HG03097 (cell line): Measurements from ENCODE around the gene IGFL3.
"Not testable (repeated sequence)": the region's sequence is repeated elsewhere in the genome, so short reads cannot be mapped to it uniquely, and the experiment has no call there.

Source experiments
- ATAC-seq: cut with Tn5 transposase; IDR thresholded peaks from one replicate; pipeline ENCODE4 v1.9.1; 2021; ENCODE audit not compliant: unreplicated experiment, low FRiP score

Gene IGFL3

DNA sequence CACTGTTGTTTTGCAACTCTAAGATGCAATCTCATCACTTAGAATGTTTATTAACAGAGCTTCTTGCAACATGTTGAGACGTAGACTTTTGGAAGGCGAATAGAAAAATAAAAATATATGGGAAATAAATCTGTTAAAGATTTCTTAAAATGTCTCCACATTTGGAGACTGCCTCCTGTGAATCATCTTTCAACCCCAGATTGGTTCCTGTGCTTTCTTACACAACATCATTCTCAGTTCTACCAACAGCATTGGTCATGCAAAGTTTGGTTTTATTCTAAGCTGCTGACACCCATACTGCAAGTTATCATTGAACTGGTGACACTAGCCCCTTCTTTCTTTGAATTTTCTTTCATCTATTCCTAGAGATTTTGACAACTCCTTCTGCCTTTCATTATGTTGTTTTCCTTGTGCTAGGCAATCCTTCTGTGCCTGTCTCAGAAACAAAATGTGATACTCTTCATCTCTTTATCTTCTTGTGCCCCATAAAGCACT, 1.6 kb upstream of the IGFL3 start:
- ATAC-seq = no peak

- ATAC-seq = no peak
Measured at GRCh38 chr19:46125447-46125846, 959 bp upstream of the IGFL3 start.

GRCh38 chr19:46118136-46118535, 6.4 kb downstream of the IGFL3 start:
- ATAC-seq = no peak

DNA sequence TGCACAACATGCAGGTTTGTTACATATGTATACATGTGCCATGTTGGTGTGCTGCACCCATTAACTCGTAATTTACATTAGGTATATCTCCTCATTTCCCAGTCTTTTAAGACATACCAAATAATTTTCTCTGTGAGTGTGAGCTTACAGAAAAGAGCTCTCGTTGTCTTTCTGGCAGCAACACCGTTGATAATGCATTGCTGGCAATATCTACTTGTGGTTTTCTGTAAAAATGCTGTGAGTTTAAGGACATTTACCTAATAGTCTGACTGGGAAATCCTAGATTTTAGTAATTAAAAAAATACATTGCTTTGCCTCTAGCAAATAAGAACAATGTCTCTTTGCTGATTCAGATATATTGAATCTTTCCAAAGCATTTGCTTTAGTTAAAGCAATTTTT, 8.4 kb downstream of the IGFL3 start:
- no peak for ATAC-seq

DNA sequence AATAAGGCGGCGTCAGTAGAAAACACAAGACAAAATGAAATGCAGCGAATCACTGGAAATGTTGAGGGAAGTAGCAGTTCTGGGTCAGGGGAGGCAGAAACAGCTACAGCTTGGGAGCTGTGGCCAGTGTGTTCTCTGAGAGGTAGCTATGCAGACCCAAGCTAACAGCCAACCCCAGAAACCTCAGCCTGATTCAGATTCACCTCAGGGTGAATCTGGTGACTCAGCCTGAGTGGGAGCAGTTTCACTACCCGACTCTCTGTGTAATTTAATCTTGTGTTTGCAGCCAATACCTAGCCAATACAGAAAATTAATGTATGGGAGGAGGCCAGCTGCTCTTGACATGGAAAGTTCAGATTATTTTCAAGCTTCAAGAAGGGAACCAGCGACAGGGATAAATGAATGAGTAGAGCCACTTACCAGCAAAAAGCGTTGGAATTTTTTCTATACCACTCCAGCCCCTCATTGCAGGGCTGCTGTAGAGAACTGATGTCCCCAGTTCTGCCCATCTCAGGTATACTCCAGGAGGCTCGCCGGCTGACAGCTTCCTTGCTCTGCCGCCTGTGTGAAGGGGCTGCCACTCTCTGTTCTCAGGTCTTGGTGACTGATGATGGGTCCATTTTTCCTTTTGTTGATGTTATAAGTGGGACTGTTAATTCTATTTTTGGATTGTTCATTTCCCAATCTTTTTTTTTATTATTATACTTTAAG, 8.9 kb downstream of the IGFL3 start:
- ATAC-seq = no peak

GRCh38 chr19:46113726-46114125, 10.8 kb downstream of the IGFL3 start:
- no peak for ATAC-seq

DNA sequence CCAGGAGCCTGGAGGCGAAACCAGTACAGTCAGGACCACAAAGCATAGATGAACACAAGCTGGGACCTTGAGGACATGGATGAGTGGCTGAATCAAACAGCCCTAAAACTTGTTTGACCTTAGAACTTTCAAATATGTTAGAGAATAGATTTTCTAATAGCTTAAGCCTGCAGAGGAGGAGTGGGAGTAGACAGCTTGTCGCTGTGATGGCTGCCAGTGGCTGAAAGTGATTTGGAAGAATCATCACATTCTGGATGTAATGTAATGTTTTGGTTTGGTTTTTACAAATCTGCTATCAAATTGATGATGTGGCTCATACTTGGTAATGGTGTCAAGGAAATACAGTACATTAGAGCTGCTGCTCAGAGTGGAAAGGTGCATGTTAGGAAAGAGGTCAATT, 12.0 kb downstream of the IGFL3 start:
- ATAC-seq = no peak

GRCh38 chr19:46111376-46111775, 13.1 kb downstream of the IGFL3 start:
- no peak for ATAC-seq

DNA sequence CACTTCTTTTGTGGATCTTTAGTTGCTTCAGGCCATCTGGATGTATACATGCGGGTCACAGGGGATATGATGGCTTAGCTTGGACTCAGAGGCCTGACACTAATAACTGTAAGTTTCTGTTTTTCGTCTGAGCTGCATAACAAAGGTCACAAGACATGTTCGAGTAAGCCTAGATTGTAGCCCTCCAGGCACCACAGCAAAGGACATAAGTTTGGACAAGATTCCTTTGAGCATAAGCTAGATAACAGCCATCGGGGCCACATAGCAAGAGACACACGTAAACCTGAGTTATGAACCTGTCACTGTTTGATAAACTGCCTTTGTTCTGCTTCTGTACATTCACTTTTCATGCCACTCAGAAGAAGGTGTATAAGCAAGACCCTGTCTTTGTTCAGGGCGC, 14.6 kb downstream of the IGFL3 start:
- ATAC-seq = no peak

DNA sequence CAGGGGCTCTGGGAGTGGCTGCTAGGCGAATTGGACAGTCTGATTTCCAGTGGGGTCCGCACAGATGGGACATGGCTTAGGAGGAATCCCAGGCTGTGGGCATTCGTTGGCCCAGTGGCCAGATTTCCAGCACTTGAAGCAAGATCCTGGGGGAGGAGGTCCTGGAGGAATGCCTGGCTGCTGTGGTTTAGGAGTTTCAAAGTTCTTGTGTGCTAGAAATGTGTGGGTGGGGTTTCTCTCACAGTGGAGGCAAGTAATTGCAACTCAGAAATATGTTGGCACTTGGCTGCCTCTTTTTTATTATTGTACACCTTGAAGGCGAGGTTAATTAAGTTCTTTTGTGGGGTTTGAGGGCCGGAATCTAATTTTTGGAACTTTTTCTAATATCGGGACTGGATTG, 17.1 kb downstream of the IGFL3 start:
- ATAC-seq = no peak

DNA sequence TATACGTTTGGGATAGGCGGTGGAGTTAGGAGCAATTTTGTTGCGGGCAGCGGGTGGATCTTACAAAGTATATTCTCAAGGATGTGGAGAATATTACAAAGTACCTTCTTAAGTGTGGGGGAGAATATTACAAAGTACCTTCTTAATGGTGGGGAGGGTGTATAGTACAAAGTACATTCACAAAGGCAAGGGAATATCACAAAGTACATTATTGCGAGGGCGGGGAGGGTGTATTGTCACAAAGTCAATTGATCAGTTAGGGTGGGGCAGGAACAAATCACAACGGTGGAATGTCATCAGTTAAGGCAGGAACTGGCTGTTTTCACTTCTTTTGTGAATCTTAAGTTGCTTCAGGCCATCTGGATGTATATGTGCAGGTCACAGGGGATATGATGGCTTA, 22.2 kb downstream of the IGFL3 start:
- ATAC-seq = not testable (repeated sequence)

- ATAC-seq = no peak
Measured at GRCh38 chr19:46101293-46101692, 23.2 kb downstream of the IGFL3 start.

DNA sequence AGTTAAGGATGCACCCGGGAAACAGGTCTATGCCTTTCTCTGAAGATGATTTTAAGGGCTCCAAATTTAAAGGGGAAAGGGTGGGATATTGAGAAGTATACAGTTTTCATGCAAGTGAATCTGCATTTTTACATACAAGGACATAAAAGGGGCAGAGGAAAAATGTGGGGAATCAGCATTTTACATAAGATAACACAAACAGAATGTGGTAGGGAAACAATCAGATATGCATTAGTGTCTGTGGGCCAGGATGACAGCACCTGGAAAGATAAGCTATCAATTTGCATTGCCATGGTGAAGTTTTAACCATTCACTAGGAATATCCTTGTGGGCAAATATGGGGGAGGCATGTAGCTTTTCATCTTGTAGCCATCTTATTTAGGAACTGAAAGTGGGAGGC, 24.1 kb downstream of the IGFL3 start:
- ATAC-seq = no peak

- no peak for ATAC-seq
Measured at GRCh38 chr19:46090444-46090843, 34.0 kb downstream of the IGFL3 start.

DNA sequence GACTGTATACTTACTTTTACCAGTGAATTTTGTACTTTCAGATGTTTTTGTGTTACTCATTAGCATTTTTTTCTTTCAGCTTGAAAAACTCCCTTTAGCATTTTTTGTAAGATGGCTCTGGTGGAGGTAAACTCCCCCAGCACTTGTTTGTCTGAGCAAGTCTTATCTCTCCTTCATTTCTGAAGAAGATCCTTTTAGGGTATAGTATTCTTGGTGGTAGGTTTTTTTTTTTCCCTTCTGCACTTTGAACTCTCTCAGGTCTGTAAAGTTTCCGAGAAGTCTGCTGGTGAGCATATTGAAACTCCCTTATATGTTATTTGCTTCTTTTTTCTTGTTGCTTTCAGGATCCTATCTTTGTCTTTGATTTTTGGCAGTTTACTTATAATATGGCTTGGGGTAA, 35.1 kb downstream of the IGFL3 start:
- no peak for ATAC-seq

- ATAC-seq = no peak
Measured at GRCh38 chr19:46088101-46088500, 36.4 kb downstream of the IGFL3 start.

- ATAC-seq = no peak
Measured at GRCh38 chr19:46085888-46086287, 38.6 kb downstream of the IGFL3 start.

DNA sequence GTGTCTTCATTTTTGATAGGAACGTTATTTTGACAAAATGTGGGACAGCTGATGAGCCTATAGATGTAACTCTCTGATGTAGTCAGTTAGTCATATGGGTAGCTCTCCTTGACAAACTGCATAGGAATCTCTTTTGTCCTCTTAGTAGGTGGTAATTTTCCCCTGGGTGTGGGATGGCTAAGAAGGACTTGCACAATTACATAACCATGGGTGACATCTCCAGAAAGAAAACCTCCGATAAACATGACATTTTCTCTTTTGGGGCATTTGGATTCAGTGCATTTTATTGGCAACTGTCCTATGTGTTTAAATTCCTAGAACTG, 41.8 kb downstream of the IGFL3 start:
- ATAC-seq = no peak

DNA sequence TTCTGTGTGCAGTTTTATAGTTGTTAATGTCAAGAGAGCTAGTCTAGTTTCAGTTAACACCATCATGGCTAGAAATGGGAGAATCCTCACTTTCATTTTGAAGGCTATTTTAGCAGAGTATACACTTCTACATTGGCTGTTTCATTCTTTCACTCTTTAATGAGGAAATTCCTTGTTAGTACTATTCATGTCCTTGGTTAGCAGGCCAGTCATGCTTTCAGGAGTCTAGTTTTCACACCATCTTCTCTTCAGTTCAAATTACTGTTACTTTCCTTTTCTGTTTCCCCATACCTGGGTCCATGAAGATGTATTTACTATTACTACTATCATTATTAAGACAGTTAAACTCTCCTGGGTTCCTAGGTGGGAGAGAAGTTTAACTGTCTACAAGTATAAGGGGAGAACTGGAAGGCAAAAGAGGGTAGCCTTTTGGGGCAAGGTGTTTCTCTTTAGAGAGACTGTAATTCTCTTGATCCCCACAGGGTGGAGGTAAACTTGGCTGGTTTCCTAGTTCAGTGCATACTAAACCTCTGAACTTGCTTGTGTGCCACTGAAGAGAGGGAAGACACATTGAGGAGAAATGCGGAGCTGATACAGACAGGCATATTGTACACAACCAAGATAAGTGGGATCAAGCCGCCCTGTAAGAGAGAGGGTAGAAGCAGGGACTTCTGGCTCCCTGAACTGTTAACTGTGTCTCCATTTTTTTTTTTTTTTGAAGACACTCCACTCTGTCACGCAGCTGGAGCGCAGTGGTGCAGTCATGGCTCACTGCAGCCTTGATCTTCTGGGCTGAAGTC, 42.4 kb downstream of the IGFL3 start:
- no peak for ATAC-seq

GRCh38 chr19:46080561-46080960, 43.9 kb downstream of the IGFL3 start:
- ATAC-seq = no peak

DNA sequence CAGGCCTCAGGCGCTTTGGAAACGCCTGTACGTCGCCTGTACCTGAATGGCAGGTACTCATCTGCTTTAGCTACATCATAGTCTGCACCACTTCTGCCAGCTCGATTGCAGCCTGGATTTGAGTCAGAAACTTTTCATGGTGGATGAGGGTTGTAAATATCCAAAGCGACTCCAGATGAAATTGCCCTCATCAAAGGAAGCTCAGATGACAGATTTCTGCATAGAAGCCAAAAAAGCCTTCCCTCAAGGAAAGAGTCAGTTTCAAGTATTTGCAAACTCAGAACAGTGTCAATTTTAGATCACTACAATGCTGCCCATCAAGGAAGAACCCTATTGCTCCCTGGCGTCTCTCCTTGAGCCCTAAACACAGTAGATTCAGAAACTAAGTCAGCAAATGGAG, 44.9 kb downstream of the IGFL3 start:
- ATAC-seq = no peak
